GM18519 (cell line): ENCODE measurements around the gene FBXO42.

Experiments used
- ATAC-seq: cut with Tn5 transposase; IDR thresholded peaks from one replicate; pipeline ENCODE4 v1.9.1; 2021; ENCODE audit warnings: mild to moderate bottlenecking, moderate library complexity; ENCODE audit not compliant: unreplicated experiment, low FRiP score

FBXO42 gene

GRCh38 chr1:16351994-16352841, at the start of gene FBXO42:
FBXO42 (minus strand) TSS chr1:16352480; CDS start chr1:16315418, 37,062 bp downstream.
- peak; percentile 77 for ATAC-seq

DNA sequence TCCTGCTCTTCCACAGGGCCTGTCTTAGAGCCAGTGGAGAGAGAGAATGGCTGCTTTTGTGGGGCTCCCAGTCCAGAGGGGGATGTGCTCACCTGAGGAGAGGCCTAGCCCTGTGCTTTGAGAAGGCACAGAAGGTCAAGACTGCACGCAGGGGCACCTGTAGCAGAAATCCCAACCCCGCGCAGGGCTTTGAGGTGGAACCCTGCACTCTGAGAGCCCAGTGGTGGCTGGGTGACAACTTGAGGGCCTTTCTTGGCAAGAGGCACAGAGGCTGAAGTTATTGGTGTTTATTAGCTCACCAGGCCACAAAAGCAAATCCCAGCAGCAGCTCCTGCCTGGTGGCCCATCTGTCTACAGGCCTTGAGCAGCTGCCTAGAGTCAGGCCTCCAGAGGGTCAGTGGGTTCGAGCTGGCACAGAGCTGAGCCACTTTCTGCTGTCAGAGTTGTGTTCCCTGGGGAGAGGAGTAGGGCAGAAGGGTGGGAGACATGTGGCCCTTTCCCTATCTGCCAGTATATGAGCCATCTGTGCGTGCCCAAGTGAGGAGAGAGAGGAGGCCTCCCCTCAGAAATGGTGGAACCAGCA, 46.2 kb upstream of the FBXO42 start:
- ATAC-seq: no peak

GRCh38 chr1:16397120-16397519, 44.8 kb upstream of the FBXO42 start:
- ATAC-seq: no peak

DNA sequence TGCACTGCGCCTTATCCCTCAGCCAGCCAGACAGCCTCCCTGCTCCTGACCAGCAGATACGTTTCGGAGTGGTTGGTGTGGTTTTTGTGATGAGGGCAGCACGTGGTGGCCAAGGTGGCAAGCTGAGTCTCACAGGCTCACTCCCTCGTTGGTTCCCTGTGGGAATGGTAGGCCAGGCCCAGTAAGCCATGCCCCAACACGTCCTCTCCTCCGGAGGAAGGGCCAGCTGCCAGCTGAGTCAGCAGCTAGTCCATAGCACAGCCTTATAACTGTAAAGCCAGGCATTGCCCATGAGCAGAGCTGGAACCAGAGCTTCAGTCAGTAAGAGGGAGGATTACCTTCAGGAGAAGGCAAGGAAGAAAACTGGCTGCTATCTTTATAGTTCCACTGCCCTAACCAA, 44.3 kb upstream of the FBXO42 start:
- no peak for ATAC-seq

GRCh38 chr1:16394977-16395376, 42.7 kb upstream of the FBXO42 start:
- ATAC-seq: no peak

DNA sequence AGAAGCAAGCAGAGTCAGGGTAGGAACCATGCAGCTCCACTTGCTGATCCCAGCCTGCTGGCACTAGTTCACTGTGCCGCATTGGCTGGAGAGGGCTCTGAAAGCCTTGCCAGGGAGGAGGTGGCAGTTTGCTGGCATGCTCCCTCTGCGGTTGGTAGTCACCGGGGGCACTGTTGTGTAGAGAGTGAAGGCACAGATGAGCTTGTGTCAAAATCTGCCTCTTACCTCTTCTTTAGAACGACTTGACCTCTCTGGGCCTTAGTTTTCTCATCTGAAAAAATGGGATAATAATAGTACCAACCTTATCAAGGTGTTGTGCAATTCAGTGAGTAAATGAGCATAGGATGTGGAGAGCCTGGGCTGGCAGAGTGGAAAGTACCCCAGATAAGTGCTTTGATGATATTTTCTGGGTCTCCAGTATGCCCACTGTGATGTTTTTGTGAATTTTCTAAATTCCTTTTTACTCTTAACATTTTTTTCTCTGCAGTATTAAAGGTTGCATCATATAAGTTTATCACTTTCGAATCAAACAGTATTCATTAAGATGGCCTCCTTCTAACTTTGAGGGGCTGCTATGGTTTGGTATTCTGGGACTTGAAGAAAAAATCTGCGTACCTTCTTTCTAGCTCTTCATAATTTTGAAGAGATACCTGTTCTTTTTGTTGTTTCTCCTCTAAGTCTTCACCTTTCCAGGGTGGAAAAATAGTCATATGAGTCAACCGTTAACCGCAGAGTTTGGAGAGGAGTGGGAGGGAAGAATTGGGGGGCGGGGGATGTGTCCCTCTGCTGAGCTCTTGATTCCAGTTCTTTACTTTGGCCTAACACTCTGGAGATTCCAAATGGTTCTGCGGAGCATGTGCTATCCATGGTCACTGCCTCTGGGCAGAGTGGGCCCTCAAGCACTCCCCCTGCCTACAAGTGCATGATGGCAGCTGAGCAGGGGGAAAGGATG, 41.6 kb upstream of the FBXO42 start:
- ATAC-seq: no peak

- ATAC-seq: no peak
These were observed 40.7 kb upstream of the FBXO42 start for GRCh38 chr1:16392740-16393569.

DNA sequence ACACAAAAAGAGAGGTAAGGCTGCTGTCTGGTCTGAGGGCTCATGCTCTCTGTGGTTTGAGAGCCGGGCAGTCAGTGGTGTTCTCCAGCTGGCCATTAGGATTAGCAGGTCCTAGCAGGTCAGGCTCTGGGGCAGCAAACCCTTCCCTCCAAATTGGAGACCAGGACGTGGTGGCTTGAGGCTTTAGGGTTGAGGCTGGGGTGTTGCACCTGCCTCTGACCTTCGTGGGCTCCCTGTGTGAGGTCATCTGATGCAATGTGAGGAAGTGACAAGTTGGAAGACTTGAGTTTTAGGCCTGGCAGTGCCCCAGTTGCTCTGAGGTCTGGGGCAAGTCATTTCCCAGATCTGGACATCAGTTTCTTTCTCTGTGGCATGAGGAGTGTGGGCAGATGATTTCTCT, 39.1 kb upstream of the FBXO42 start:
- ATAC-seq: no peak

GRCh38 chr1:16387201-16388188, 35.2 kb upstream of the FBXO42 start:
- no peak for ATAC-seq

DNA sequence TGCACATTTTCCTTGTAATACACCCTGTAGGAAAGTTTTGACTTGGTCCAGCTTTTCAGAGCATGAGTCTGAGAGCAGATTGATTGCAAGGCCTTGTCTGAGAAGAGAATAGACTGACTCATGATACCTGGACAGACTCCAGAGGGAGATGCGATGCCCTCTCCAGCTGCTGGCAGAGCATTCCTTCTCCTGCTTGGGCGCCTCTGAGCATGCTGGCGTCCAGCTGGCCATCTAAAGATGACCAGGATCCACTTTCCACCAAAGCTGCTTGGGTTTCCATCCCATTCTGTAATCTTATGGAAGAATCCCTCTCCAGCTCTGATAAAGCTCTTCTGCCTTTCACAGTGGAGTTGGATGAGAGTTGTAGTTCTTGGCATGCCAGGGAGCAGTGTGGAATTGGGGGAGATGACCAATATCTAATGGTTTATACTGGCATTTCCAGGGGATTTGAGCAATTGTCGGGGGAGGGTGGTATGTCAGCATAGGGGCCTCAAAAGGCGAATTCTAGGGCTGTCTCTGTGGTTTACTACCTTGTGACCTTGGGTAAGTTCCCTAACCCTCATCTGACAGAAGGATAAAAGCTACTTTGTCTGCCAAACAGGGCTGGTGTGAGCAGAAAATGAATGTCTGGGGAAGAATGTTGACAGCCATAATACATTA, 34.3 kb upstream of the FBXO42 start:
- ATAC-seq: no peak

GRCh38 chr1:16385659-16386453, 33.6 kb upstream of the FBXO42 start:
- ATAC-seq: no peak

GRCh38 chr1:16383888-16384287, 31.6 kb upstream of the FBXO42 start:
- no peak for ATAC-seq

DNA sequence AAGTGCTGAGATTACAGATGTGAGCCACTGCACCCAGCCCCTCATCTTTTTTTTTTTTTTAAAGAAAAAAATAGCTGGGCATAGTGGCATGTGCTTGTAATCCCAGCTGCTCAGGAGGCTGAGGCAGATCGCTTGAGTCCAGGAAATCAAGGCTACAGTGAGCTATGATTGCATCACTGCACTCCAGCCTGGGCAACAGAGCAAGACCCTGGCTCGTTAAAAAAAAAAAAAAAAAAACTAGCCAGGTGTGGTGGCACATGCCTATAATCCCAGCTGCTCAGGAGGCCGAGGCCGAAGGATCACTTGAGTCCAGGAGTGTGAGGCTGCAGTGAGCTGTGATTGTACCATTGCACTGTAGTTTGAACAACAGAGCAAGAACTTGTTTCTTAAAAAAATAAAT, 28.6 kb upstream of the FBXO42 start:
- no peak for ATAC-seq

DNA sequence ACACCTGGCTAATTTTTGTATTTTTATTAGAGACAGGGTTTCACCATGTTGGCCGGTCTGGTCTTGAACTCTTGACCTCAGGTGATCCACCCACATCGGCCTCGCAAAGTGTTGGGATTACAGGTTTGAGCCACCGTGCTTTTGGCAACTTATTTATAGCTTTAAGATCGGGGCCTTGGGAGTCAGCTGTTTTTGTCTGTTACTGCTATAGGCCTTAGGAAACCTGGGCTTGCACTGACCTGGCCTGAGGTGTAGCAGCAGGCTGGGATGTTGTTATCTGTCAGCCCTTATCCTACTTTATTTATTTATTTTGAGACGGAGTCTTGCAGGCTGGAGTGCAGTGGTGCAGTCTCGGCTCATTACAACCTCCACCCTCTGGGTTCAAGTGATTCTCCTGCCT, 26.2 kb upstream of the FBXO42 start:
- no peak for ATAC-seq

- ATAC-seq: no peak
These were observed 24.7 kb upstream of the FBXO42 start for GRCh38 chr1:16376971-16377370.

DNA sequence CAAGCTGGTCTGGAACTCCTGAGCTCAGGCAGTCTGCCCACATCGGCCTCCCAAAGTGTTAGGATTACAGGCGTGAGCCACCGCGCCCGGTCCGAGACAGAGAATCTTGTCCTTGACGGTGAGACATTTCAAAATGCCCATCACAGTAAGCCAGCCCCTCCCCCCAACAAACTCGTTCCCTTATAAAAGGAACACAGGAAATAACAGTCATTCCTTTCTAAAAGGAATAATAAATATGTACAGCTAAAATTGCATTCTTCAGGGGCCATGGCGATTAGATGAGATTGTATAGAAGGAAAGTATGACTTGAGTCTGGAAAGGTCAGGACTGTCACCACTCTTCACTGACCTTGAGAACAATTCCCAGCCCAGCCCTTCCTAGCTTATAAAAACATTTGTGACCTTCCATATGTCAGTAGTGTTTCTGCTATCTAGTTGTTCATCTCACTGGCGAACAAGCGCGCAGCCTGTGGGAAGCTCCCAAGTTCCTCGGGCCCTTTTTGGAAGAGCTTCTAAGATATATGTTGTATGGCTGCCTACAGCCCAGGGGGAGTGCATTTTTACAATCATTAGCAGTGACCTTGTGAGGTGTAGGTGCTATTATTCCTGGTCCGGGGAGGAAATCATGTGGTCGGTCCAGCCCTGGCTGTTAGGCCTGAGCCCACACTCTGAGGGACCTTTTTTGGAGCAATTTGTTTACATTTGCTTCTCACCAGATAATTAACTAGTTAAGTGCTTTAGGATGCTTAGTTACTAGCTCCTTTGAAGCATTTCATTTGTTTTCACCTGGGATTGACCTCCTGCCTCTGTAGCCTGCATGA, 23.5 kb upstream of the FBXO42 start:
- no peak for ATAC-seq

DNA sequence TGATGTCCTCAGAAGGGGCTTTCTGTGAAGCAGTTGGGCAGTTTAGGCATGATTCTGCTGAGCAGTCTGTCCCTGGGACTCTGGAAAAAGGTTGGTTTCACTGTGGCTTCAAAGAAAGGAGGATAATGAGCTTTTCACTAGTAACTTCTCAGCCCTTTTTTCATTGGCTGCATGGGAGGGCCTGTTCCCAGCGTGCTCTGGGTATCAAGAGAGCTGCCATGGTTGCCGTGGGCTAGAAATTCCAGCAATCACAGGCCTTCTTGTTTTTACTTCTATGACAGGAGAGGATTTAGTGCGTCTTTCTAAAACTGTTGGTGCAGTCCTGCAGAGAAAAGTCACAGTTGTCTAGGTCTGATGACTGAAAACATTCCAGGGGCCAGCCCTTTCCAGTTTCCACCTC, 22.0 kb upstream of the FBXO42 start:
- no peak for ATAC-seq
